ENCODE measurements around the gene CDC16. TPM values are rescaled to one million over a fixed set of nuclear protein-coding genes. Genes with fewer than 3 reads are reported as not detected.

CDC16 gene
- total and polyA plus RNA-seq, 8 donors: 59.8 to 161 (median 121) TPM

GRCh38 chr13:114235697-114236096, 1.0 kb downstream of the CDC16 start:
- intact Hi-C loops (cut with DNase I): no loop called here
- H3K9me3 ChIP-seq: no peaks in the 10 kb centered on the region
- H3K27me3 ChIP-seq: peaks cover 0 to 2% of the 10 kb centered on the region in 2 donors
- H3K4me1 ChIP-seq: peaks cover 5 to 21% of the 10 kb centered on the region in 2 donors
- ATAC-seq (no peak), DNase-seq (no peak)
- no peak overlapping the region for H3K27ac ChIP-seq
- H3K4me3 ChIP-seq: peak overlapping the region; percentile 93 to 97
- TF ChIP-seq CTCF (IDR thresholded peaks at IDR 0.05): no peak
- H3K36me3 ChIP-seq: peaks cover 3 to 40% of the 10 kb centered on the region in 2 donors

- peaks cover 3 to 46% of the 10 kb centered on the region in 2 donors for H3K36me3 ChIP-seq
- intact Hi-C loops (cut with DNase I): no loop called here
- ATAC-seq (no peak), DNase-seq (no peak)
- no peaks in the 10 kb centered on the region for H3K9me3 ChIP-seq
- H3K27me3 ChIP-seq: no peaks in the 10 kb centered on the region
- no peak overlapping the region for H3K27ac ChIP-seq
- TF ChIP-seq CTCF (IDR thresholded peaks at IDR 0.05): no peak
- peaks cover 5 to 21% of the 10 kb centered on the region in 2 donors for H3K4me1 ChIP-seq
- H3K4me3 ChIP-seq: peak overlapping the region; percentile 93 to 97
Observed at GRCh38 chr13:114236227-114236626, 1.5 kb downstream of the CDC16 start.

- Histone ChIP-seq H3K27me3 (no peaks in the 10 kb centered on the region), H3K9me3 (no peaks in the 10 kb centered on the region), H3K4me1 (peaks cover 5 to 21% of the 10 kb centered on the region in 2 donors), H3K27ac (no peak overlapping the region), H3K4me3 (no peak overlapping the region), H3K36me3 (peaks cover 6 to 59% of the 10 kb centered on the region in 2 donors)
- intact Hi-C loops (cut with DNase I): no loop called here
- no peak for DNase-seq
- ATAC-seq: no peak
- TF ChIP-seq CTCF (IDR thresholded peaks at IDR 0.05): no peak
Observed at GRCh38 chr13:114237415-114238112, 2.9 kb downstream of the CDC16 start.

- H3K4me1 ChIP-seq: peaks cover 0 to under 1% of the 10 kb centered on the region in 2 donors
- ATAC-seq (no peak), DNase-seq (no peak)
- no peaks in the 10 kb centered on the region for H3K9me3 ChIP-seq
- TF ChIP-seq CTCF (IDR thresholded peaks at IDR 0.05): no peak
- H3K27me3 ChIP-seq: no peaks in the 10 kb centered on the region
- peaks cover 12 to 100% of the 10 kb centered on the region in 2 donors for H3K36me3 ChIP-seq
- no peak overlapping the region for H3K27ac ChIP-seq
- intact Hi-C loops (cut with DNase I): no loop called here
- H3K4me3 ChIP-seq: no peak overlapping the region
Observed at GRCh38 chr13:114241918-114242317, 7.2 kb downstream of the CDC16 start.

GRCh38 chr13:114243971-114244370, 9.3 kb downstream of the CDC16 start:
- no peak for ATAC-seq
- no peaks in the 10 kb centered on the region for H3K9me3 ChIP-seq
- H3K36me3 ChIP-seq: peaks cover 12 to 100% of the 10 kb centered on the region in 2 donors

More at GRCh38 chr13:114243971-114244370, 9.3 kb downstream of the CDC16 start:
- intact Hi-C loops (cut with DNase I): no loop called here
- Histone ChIP-seq H3K27ac (no peak overlapping the region), H3K4me3 (no peak overlapping the region), H3K4me1 (no peaks in the 10 kb centered on the region), H3K27me3 (no peaks in the 10 kb centered on the region)
- no peak for DNase-seq
- no peak for TF ChIP-seq CTCF (IDR thresholded peaks at IDR 0.05)
